GM18499 (cell line): ENCODE results near the gene ITPRID2.

ENCODE experiments used
- ATAC-seq: cut with Tn5 transposase; IDR thresholded peaks from one replicate; pipeline ENCODE4 v1.9.1; 2021; ENCODE audit warnings: moderate number of reproducible peaks; ENCODE audit not compliant: insufficient read depth, unreplicated experiment

Gene ITPRID2

DNA sequence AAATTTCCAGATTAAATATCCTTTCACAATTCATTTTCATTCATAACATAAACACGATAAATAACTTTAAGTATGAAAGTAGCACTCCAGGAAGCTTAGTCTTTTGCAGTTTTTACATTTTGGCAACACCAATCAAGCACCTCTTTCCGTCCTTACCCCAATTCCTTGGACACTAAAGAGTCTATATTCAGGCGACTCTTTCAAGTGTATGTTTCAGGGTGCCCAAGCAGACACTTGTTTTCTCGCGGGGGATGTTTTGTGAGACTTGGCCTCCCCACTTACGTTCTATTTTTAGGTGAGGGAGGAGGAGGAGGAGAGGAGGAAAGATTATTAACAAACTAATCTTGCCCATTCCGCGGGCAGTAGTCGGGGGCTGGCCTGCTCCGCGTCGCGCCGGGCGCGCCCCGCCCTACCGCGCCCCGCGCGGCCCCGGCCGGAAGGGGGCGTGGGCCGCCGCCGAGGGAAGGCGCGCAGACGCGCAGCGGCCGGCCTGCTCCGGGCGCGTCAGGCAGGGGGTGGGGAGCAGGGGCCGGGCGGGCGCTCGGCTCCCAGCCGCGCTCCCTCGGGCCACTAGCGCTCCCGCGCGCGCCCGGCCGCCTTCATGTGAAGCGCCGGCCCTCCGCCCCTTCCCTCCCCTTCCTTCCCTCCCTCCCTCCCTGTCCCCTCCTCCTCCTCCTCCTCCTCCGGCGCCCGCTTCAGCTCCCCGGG, at the start of gene ITPRID2:
Gene ITPRID2 (plus strand): TSS at position 473 of the 708 bp plus-strand sequence. CDS start 337 bp downstream, outside the sequence.
- peak; percentile 33 for ATAC-seq

DNA sequence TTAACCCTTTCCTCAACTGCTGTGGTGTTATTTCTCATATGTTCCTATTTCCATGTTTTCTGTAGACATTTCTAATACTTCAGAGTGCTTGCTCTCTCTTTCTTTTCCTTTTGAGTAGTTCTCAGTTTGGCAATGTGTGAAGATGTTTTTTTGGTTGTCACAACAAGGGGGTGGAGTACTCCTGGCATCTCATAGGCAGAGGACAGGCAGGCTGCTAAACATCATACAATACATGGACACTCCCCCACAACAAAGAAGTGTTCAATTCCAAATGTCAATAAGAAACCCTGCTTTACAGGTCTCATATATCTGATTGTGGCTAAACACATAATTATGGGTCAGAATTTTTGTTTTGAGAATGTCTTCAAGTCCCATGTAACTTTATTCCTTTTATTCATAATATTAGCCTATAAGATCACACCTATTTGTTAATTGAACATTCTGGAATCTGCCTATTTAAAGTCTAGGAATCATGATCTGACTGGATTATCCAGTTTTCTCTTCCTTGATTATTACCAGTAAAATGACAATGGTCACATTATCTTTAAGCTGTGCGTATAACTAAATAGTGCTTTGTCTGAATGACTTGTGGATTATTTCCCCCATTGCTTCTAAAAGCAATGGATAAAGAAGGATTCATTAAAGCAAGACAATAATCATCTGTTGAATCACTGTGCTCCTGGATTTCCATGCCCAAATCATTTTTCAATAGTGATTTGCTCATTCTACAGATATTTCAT, 46.8 kb upstream of the ITPRID2 start:
- ATAC-seq, result no peak

- ATAC-seq, result no peak
Measured at GRCh38 chr2:181846399-181847197, 44.9 kb upstream of the ITPRID2 start.

DNA sequence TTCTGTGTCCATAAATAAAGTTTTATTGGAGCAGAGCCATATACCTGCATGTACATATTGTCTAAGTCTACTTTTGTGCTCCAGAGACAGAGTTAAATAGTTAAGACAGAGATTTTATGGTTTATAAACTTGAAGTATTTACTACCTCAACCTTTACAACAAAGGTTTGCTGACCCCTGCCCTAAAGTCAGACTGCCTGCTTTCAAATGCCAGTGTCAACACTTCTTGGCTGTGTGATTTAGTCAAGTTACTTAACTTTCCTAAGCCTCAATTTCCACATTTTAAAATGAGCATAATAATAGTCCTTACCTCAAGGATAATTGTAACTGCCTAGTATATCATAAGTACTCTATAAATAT, 44.4 kb upstream of the ITPRID2 start:
- no peak for ATAC-seq

GRCh38 chr2:181847702-181848101, 43.8 kb upstream of the ITPRID2 start:
- no peak for ATAC-seq

DNA sequence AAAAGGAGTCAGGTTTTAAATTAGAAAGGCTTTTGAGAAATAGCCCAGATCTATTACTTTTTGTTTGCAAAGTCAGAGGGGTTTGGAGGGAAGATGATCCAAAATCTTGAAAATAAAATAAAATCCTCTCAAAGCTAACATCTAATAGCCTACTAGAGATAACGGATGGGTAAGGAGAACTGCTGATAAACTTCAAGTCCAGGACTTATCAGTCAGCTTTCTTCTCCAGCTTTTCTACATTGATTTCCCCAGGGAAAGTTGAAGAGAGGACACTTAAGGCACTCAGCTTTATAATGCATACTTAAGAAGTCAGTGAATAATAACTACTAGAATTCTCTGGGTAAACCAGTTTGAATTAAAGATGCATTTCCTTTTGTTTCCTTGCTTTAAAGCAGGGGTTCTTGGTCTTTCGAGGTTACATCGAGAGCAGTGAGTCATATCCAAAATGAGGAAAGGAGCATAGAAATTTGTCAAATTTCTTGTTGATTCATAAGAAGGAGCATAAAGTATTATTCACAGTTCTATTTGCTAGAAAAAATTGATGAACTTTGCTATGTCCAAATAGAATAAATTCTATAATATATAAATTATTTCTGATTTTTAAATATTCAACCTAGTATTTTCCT, 43.2 kb upstream of the ITPRID2 start:
- no peak for ATAC-seq

- no peak for ATAC-seq
Measured at GRCh38 chr2:181849601-181850000, 41.9 kb upstream of the ITPRID2 start.

GRCh38 chr2:181850936-181851560, 40.5 kb upstream of the ITPRID2 start:
- ATAC-seq, result no peak

DNA sequence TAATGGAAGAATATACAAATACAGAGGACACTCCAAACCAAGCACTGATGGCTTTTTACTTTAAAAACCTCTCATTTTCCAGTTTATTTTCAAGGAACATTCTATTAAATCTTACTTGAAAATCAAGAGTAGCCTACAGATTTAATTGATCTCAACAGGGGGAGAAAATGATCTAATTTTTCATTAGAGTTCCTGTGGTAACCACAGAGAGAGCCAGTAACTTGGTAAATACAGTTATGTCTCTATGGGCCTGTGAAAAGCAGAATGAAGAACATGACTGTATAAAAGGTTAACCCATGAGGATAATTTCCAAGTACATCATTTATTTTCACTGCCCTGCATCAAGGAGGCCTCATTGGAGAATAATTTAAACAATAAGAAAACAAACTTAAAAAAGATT, 39.8 kb upstream of the ITPRID2 start:
- ATAC-seq, result no peak

- no peak for ATAC-seq
Measured at GRCh38 chr2:181853696-181854095, 37.8 kb upstream of the ITPRID2 start.

DNA sequence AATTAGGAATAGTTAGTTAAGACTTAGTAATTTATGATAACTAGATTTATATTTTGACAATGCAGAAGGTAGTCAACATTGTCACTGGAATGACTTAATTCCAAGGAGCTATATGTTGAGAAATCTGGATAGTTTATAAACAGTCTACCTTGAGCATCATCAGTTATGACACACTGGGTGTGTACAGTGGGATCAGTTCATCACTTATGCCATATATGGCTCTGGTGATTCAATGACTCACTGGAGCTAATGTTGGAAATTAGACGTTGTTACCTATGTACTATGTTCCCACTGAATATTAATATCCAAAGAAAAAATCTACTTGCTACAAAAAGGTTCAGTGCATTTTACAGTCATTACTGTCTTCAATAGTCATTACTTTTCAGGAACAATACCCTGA, 34.0 kb upstream of the ITPRID2 start:
- ATAC-seq, result no peak

DNA sequence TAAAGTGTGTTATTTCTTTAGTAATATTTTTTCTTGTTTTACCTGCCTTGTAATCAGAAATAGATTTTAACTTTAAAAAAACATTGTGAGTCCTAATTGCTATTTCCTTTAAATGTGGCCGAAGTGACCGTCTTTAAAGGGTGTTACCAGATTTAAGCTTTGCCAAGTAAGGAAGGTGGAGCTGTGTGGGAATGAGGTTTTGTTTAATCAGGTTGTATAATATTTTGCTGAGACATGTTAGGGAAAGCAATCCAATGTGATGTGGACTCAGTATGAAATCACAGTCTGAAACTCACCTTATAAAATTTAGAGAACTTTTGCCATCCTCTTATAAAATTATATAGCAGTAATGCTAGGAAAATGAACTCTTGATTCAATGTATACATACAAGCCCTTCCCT, 32.9 kb upstream of the ITPRID2 start:
- no peak for ATAC-seq

DNA sequence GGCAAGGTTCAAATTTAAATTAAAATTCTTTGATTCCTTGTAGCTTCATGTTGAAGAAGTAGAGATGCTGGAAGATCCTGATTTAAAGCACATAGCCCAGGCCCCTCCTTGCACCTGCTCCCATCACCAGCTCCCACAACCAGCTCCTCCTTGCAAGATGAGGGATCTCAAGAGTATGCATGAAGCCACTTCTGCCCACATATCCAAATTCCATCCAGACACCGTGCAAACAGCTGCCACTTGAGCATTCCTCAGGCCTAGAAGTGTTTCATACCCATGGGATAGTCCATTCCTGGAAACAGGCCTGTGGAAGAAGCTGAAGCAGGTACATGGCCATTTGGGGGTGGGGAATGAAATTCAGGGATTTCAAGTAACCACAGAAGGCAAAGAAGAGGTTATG, 32.4 kb upstream of the ITPRID2 start:
- no peak for ATAC-seq

DNA sequence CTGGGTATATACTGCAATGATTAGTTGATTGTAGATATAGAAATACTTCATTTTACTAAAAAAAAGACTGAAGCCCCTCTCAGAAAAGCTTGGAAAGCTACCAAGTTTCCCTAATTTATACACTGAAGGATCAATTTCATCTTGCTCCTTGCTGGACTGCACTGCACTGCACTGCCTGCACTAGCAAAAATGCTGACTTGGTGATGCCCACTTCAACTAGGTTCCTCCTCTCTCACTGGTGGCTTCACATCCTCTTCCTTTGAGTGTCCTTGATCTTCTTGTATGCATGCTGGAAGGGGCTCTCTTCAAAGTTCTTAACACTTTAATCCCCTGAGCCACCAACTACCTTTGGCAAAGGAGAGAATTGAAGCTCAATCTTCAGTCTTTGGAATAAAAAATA, 31.7 kb upstream of the ITPRID2 start:
- ATAC-seq, result no peak

DNA sequence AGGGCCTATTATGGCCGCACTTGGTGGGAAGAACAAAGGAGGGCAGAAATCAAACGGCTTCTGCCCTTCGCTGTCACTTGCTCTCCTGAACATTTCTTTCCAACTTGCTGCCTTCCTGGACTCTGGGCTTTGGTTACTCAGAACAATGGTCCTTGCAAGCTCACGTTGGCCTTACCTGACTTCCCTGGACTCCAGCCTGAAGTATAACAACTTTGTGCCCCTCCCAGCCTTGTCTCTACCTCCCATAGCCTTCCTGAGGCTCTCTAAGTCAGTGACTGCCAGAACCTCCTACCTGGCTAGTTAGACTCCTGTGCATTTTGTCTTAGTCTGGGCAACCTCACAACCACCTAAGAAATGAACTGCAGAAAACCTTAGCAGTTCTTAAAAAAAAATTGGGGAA, 30.2 kb upstream of the ITPRID2 start:
- ATAC-seq, result no peak

DNA sequence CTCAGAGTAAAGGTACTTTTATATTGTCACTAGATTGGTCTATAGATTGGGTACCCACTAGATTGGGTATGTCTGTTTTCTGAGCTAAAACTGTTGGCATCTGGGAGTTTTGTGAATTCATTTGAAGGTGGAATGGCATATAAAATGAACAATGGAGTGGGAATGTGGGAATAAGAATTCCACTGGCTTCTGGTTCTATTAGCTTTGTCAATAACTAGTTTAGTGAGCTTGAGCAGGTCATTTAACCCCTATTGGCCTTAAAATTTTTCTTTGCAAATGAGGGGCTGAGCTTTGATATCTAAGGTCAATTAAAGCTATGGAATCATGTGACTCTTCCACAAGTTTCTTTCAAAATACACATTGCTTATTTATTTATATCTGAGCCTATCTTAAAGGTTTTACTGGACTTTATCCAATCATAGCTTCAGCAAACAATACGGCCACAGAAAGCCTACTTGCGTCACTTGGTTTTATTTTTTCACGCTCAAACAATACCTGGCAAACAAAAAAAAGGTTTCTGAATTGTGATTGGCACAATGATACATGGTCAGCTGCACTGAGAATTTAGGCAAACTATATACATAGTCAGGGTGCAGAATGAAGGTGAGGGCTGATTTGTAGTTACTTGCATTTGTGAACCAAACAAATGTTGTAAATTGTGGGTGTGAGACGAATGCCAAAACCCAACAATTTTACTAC, 28.8 kb upstream of the ITPRID2 start:
- no peak for ATAC-seq

DNA sequence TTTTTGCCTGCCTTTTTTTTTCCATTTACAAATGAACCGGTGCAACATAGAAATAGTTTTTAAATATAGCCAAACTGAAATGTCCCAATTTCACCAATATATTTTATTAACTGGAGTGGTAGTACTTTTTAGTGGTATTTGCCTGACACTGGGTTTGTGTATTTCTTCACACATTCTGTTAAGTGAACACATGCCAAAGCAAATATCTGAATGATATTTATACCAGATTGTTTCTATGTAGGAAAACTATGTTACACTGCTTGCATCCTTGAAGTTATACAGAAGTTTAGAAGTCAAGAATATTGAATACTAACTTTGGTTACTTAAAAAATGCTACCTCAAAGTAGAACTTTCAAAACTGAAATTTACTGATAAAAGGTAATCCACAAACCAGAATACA, 19.4 kb upstream of the ITPRID2 start:
- no peak for ATAC-seq

DNA sequence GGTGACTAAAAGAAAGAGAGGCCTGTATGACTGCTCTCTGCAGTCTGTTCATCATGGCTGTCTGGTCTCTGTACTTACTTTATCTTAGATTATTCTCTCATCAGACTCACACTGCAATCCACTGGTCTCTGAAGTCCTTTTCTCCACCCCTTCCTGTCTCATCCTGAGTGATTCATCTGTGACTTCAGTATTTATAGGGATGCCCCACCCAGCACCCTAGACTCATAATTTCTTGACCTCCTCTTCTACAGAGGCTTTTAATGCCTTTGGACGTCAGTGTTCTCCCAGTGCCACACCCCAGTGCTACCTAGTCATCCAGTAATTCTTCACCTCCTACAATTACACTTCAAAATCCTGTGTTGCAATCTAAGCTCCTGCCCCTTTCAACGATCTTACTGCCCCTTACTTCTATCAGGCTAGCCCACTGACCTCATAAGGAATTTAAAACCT, 14.9 kb upstream of the ITPRID2 start:
- no peak for ATAC-seq

DNA sequence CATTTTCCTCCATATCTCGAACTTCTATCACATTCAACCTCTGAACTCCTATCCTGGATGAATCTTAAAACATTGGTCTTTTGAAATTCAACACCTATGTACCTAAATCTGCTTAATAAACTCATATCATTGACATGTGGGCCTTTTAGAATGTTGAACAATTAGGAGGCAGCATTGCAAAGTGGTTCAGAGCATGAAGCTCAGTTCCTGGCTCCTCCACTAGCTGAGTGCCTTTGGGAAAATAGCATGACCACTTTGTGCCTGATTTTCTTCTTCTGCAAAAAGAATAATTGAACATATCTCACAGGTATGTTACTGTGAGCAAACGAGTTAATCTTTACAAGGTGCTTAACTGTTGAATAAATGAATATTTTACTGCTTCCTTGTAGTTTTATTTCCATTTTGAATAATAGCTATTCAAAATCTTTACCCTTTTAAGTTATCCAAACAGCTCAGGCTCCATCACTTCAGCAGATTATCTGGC, 14.3 kb upstream of the ITPRID2 start:
- ATAC-seq, result no peak
